Upper lobe of right lung (tissue), 1 donor: ENCODE data around the gene RUNX2. TPM values are rescaled to one million over a fixed set of nuclear protein-coding genes. Genes with fewer than 3 reads are reported as not detected.

Experiments
- ATAC-seq: fragments of 200-7000 bp; cut with Tn5 transposase; one replicate; pipeline ENCODE4 v1.9.1; 2020; ENCODE audit warnings: mild to moderate bottlenecking, moderate library complexity
- DNase-seq: peaks from one replicate; pipeline ENCODE4 v3.0.0-alpha.2; 2020
- H3K27ac ChIP-seq: fragments of 200-600 bp; one replicate; pipeline ENCODE4 v1.8.0; 2022
- H3K27me3 ChIP-seq: fragments of 200-600 bp; one replicate; pipeline ENCODE4 v1.8.0; 2022; ENCODE audit warnings: mild to moderate bottlenecking
- H3K36me3 ChIP-seq: fragments of 200-600 bp; one replicate; pipeline ENCODE4 v1.8.0; 2022
- H3K4me1 ChIP-seq: fragments of 200-600 bp; one replicate; pipeline ENCODE4 v1.8.0; 2022
- H3K4me3 ChIP-seq: fragments of 200-600 bp; one replicate; pipeline ENCODE4 v1.8.0; 2022; ENCODE audit warnings: mild to moderate bottlenecking
- H3K9me3 ChIP-seq: fragments of 200-600 bp; one replicate; pipeline ENCODE4 v1.8.0; 2022
- CTCF ChIP-seq: fragments of 200-600 bp; IDR thresholded peaks from one replicate; pipeline ENCODE4 v1.8.0; 2022; ENCODE audit warnings: antibody characterized with exemption
- intact Hi-C: fragments of 100-400 bp; cut with DNase I; formaldehyde crosslinking; loops from one replicate; pipeline ENCODE4 v1.11.0; 2022
- total RNA-seq: library from RNA; stranded (reverse); fragmentation: NEBNext Ultra II Directional; extraction: Animal tissue kit (Norgen Biotek cat#: 25700); gene quantifications from one replicate; pipeline ENCODE4 v1.2.1, GENCODE V29; 2021
- donor health status: DM: no; HTN: yes; CAD: no; lungs with severe emphysema.

RUNX2 gene
- total RNA-seq, 1 donor from 2014 or later: 4.6 TPM

- H3K4me1 ChIP-seq: peaks cover 15% of the 10 kb centered on the region
- peak; percentile 23 for TF ChIP-seq CTCF
- intact Hi-C loops: no loop called here
- ATAC-seq (peak; percentile 96), DNase-seq (peak; percentile 97)
- H3K36me3 ChIP-seq: no peaks in the 10 kb centered on the region
- peak within 1 kb of the TSS; percentile 96 for H3K27ac ChIP-seq
- H3K27me3 ChIP-seq: no peaks in the 10 kb centered on the region
- H3K4me3 ChIP-seq: peak within 1 kb of the TSS; percentile 82
- no peaks in the 10 kb centered on the region for H3K9me3 ChIP-seq
Observed at GRCh38 chr6:45377554-45378333, 49.6 kb downstream of the RUNX2 start, which contains the start of gene SUPT3H. Gene SUPT3H, minus strand, starts transcription at chr6:45377934.

GRCh38 chr6:45378334-45378926 lies 50.3 kb downstream of the RUNX2 start:
- no peak for DNase-seq
- intact Hi-C loops: no loop called here
- Histone ChIP-seq H3K4me3 (peak overlapping the region; percentile 82), H3K27ac (peak overlapping the region; percentile 96), H3K27me3 (no peaks in the 10 kb centered on the region), H3K4me1 (peaks cover 15% of the 10 kb centered on the region), H3K36me3 (no peaks in the 10 kb centered on the region), H3K9me3 (no peaks in the 10 kb centered on the region)
- ATAC-seq: peak; percentile 37
- TF ChIP-seq CTCF: no peak

GRCh38 chr6:45382391-45382790 lies 54.3 kb downstream of the RUNX2 start:
- H3K9me3 ChIP-seq: no peaks in the 10 kb centered on the region
- H3K4me1 ChIP-seq: peaks cover 6% of the 10 kb centered on the region
- no peak overlapping the region for H3K27ac ChIP-seq
- H3K36me3 ChIP-seq: no peaks in the 10 kb centered on the region
- intact Hi-C loops: no loop called here
- no peak overlapping the region for H3K4me3 ChIP-seq
- no peak for DNase-seq
- H3K27me3 ChIP-seq: no peaks in the 10 kb centered on the region
- ATAC-seq: no peak
- no peak for TF ChIP-seq CTCF

GRCh38 chr6:45386501-45386900 lies 58.4 kb downstream of the RUNX2 start:
- ATAC-seq (no peak), DNase-seq (no peak)
- Histone ChIP-seq H3K4me1 (no peaks in the 10 kb centered on the region), H3K9me3 (no peaks in the 10 kb centered on the region), H3K27ac (no peak overlapping the region), H3K27me3 (no peaks in the 10 kb centered on the region), H3K4me3 (no peak overlapping the region), H3K36me3 (no peaks in the 10 kb centered on the region)
- intact Hi-C loops: no loop called here
- no peak for TF ChIP-seq CTCF

GRCh38 chr6:45387236-45387635 lies 59.1 kb downstream of the RUNX2 start:
- Histone ChIP-seq H3K27ac (no peak overlapping the region), H3K36me3 (no peaks in the 10 kb centered on the region), H3K27me3 (no peaks in the 10 kb centered on the region), H3K4me1 (no peaks in the 10 kb centered on the region), H3K9me3 (no peaks in the 10 kb centered on the region), H3K4me3 (no peak overlapping the region)
- DNase-seq (no peak), ATAC-seq (no peak)
- intact Hi-C loops: no loop called here
- TF ChIP-seq CTCF: no peak
